HG03342 (cell line): ENCODE data around the gene LAMTOR2.

Experiments
- ATAC-seq: cut with Tn5 transposase; IDR thresholded peaks from one replicate; pipeline ENCODE4 v1.9.1; 2021; ENCODE audit warnings: mild to moderate bottlenecking, moderate library complexity; ENCODE audit not compliant: unreplicated experiment

Gene LAMTOR2

DNA sequence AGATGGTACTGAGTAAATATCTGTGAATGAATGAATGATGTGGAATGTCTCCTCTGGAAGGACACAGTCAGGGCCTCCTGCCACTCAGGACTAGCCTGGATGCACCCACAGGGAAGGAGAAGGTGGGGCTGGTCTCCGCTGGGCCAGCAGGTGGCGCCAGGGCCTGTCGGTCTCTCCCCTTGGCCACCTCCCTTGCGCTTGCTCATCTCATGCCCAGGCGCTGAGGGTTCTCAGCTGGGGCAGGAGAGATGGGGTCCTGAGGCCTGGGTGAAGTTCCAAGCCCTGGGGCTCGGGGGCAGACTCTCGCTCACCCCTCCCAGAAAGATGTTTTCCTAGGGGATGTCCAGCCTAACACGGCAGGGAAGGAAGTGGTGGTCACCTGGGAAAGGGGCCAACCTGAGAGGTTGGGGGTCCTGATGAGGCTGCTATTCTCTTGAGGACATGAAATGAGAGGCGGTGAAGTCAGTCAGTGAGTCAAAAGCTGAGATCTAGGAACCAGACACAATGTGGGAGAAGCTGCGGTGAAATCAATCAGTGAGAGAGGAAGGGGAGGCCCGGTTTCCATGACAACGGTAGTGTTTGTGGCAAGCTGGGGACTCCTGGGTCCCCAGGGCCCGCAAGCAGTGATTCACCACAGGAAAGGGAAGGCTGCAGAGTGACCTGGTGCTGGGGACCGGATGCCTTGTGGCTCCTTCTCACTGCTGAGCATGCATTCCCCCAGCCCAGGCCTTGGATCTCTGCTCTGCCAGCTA, 42.2 kb downstream of the LAMTOR2 start:
- ATAC-seq = peak; percentile 64

DNA sequence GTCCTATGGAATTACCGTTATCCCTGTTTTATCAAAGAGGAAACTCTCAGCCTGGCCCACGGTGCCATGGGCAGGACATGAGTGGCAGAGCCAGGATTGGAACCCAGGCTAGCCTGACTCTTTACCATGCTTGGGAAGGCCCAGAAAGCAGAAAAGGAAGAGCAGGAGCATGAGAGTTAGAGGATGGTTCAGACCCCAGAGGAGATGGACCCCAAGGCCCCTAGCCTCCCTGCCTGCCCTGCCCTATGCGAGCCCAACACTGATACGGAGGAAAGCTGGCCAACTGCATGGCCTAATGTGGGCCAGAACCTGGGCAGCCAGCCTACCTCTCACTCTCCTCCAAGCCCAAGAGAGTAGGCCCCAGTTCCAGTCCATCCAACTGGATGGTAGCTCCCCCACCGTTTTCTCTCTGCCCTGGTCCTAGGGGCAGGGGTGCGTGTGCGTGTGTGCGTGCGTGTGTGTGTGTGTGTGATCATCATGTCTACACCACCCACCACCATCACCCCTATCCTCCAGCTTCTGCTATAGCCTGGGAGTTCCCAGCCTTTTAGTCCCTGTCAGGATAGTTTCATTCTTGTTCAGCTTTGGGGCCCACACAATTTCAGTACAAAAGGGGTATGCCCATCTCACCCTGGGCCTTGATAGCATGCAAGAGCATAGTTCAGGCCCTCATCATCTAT, 43.1 kb downstream of the LAMTOR2 start:
- no peak for ATAC-seq

DNA sequence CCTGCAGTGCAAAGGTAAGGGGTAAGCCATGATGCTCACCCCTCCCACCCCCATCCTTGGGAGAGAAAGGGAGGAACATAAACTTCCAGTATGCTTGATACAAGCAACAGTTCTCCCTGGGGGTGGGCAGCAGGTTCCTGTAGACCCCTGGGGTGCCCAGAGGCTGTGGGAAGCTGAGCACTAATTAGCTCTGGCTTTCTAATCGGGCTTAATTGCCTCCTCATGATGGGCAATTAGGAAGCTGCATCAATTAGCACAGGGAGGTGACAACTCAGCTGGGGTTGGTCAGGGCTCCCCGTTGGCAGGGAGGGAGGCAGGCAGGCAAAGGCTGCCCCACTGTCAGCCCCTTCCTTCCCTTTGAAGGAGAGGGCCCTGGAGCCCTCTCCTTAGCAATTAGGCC, 44.2 kb downstream of the LAMTOR2 start:
- ATAC-seq = no peak

DNA sequence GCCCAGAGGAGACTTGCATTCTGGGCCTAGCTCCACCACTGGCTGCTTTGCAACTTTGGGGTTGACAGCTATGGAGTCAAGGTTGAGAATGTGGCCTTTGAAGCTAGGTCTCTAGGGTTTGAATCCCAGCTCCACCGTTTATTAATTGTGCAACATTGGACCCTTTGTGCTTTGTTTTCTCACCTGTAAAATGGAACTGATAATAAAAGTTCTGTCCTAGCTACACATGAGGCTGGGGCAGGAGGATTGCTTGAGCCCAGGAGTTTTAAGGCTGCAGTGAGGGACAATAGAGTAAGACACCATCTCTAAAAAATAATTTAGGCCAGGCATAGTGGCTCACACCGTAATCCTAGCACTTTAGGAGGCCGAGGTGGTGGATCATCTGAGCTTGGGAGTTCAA, 44.7 kb downstream of the LAMTOR2 start:
- no peak for ATAC-seq

DNA sequence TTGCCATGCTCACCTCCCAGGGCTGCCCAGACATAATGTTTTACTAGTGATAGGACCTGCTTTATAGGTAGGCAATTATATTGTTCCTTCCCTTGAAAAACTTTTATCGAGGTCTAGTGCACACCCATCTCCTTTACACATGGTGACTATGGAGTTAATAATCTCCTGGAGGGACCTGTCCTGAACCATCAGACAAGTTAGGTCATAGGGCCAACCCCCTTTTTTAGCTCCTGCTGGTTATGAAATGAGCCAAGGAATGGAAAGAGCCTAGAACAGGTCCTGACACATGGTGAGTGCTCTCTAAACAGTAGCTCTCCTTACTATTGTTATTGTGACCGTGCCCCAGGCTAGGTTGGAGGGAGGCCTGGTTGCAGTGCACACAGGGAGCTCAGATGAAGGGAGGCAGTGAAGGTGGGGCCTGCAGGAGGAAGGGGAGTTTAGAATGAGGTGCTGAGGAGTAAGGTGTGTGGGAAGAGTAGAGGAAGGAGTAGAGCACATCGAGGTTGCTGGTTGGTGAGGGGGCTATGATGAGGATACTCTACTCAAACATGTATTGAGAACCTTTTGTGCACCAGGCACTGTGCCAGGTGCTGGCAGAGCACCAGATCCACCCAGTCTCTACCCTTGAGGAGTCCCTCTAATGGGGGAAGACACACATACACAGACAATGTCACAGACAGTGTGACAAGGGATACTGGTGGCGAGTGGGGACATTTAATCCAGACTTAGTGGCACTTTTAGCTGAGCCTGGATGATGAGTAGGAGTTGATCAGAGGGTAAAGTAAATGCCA, 45.8 kb downstream of the LAMTOR2 start:
- no peak for ATAC-seq

DNA sequence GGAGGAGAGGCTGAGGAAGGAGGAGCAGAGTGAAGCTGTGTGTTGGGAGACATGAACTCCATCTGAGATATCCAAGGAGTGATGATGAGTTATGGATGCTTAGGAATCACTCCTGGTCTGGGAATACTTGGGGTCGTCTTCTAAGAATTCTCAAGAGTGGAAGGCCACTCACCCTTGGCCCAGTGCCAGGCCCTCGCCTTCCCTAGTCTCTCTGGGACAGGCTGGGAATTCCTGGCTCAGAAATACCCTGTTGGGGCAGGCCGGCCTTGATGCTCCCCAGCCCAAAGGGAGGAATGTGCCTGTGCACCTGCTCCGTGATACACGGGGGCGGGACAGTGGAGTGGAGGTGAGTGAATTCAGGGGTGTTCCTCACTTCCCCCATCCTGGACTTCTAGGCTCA, 47.3 kb downstream of the LAMTOR2 start:
- no peak for ATAC-seq

DNA sequence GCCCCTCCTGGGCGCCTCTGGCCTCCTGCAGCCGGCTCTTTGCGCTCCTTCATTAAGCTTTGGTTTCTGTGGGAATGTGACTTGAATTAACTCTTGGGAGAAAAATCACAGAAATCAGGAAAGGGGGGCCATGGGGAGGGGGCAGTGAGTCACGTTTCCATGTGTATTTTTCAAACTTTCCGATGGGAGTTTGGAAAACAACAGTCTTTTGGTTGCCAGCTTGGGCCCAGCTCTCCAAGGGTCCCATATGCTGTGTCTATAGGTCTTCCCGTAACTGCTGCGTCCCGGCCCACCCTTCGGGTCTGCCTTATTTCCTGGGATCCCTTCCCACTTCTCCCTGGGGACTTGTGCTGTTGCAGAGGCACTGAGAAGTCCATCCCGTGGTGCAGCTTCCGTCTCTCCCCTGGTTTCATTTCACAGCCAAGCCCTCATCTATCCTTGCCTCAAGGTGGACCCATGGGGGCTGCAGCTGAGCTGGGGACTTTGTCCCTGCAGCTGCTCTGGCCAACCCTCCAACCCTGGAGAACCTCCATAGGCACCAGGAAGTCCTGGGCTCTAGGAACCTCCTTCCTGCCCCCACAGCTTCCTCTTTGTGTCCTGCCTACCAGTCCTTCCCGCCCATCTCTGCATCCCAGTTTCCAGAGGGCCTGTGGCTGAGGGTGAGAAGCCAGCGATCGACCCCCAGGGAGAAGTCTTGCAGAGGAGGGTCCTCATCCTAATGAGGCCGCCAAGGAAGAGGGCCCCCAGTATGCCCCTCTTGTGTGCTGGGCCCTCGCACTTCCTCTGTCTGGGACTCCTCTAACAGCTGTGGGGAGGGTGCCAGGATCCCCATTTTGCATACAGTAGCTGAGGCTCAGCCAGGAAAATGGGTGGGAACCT, 48.3 kb downstream of the LAMTOR2 start:
- ATAC-seq = no peak

DNA sequence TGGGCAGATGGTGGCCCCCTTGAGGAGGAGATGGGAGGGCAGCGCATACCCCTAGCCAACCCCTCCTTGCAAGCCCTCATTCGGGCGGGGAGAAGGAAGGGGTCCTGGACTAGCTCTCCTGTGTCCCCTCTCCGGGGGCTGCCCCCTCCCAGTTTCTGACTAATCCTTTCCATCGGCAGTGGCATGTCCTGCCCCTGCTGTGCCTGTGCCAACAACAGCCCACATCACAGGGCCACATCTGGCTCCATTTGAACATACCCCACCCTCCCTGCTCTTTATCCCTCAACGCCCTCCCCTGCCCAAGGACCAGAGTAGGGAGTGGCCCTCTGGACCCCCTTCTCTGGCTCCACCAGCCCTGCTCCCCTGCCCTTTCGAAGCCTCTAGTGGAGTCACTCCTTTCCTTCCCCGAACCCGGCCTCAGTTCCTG, 49.0 kb downstream of the LAMTOR2 start:
- no peak for ATAC-seq

DNA sequence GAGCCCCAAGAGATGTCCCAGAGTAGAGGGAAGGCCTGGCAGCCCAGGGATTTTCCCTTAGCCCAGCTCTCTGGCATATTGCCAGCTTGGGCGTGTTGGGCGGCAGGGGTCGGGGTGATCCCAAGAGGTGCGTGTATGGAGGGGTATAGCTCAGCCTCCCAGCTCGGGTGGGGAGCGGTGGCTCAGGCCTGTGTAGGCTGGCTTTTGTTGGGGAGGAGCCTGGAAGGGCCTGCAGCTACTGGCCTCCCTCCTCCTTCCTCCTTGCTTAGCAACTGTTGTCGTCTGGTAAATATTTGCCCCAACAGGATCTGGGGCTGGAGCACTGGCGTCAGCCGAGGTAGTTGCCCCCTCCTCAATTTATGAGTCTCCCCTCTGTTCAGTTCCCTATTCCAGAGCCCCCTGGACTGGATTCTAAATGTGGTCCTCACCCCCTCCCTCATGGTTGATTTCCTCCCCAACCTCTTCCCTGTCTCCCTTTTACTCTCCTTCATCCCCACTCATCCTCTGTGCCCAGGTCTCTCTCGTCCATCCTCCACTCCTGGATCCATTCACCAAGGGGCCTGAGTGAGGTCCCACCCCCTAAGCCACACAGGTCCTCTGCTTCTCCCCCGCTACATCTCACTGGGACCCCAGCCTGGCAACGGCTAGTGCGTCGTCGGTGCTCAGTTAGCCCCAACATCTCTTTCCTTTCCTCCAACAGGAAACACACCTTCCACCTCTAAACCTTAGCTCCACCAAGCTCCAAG, 49.7 kb downstream of the LAMTOR2 start:
- ATAC-seq = no peak

DNA sequence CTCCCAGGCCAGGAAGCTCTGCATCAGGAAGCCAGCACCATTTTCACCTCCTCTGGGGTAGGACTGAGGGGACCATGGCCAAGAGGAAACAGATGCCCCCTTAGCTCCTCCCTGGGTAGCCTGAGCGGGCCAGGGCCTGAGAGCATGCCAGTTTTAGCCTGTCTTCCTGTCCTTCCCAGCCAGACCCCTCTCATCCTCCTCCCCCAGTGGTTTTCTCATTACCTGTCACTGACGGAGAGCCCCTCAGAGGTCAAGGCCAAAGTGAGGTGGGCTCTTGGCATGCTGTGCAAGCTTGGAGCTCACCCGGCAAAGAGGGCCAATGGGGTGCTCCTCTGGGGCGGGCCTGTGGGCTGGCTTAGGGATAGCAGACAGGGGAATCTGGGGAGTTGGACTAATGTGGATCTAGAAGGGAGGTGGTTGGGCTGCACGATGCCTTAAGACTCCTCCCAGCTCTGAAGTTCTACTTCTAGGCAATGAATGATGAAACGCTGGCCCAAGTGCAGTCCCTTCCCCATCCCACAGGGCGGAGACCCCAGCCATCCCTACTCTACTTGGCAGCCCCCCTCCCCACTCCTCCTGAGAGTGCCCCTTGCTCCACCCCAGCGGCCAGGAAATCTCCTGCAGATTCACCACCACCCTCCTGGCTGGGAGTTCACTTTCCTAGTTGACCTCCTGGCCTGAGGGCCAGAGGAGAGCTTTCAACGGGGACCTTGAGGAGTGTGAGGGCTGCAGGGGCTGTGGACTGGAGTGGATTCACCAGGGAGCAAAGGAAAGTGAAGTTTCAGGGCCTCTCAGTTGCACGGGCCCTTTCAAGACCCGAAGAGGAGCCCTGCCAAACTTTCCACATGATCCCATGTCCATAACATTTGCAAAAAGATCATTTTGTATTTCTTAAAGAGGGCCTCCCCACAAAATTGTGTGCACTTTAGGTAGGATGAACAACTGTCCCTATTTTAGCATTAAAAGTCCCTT, 50.6 kb downstream of the LAMTOR2 start:
- ATAC-seq = no peak

DNA sequence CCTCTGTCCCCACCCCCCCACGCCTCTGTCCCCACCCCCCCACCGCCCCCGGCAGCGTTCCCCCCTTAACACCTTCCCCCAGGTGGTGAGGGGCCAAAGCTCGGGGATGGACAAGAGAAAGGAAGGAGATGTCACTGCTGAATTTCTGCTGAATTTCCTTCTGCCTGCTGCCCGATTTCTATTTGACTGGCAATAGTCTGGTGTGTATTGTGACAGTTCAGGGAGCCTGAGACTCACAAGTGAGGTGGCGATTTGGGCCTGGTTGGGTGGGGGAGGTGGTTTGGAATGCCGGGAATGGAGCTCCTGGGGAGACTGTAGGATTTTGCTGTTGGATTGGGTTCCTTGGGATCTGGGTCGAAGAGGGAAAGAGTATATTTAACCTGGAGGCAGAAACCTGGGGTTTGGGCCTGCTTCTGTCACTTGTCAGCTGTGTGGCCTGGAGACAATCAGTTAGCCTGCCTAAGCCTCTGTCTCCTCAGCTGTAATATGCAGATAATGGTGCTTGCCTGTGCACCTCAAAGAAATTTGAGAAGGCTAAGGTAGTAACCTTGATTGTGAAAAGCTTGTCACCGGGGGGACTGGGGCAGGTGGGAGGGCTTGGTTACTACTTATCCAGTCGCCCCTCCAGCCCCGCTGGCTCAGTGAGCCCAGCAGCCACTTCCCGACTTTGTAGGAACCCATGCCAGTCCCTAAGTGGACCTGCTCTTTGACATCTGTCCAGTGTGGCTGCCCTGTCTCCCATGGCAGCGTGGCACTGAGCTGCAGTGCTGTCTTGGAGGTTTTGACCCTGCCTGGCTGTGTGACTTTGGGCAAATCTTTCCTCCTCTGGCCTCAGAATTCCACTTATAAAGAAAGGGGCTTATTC, 52.3 kb downstream of the LAMTOR2 start:
- ATAC-seq = no peak

DNA sequence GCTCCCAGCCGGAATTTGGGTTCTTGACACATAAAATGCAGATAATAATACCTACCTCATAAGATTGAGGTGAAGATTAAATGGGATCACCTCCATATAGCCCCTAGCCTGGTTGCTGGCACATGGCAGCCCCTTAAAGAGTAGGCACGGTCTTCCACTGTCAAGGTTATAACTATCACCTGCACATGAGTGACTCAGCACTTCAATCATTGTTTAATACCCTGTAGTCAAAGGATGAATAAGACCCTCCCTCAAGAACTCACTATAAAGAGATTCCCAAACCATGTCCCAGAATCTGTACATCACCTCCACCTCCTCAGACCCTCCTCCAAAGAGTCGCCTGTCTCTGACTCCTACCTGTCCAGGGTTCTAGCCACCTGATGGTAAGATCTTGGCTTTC, 53.5 kb downstream of the LAMTOR2 start:
- ATAC-seq = no peak
